ENCODE measurements around the gene PLGRKT.
"Not testable (repeated sequence)": the region's sequence is repeated elsewhere in the genome, so short reads cannot be mapped to it uniquely, and the experiment has no call there.

Gene PLGRKT

GRCh38 chr9:5437254-5438216, at the start of gene PLGRKT:
Gene PLGRKT (minus strand): TSS chr9:5437925. CDS start chr9:5431977, 5,948 bp downstream.
- peak; percentile 97 for DNase-seq (ENCODE audit: low spot score)

GRCh38 chr9:5486988-5487387, 49.3 kb upstream of the PLGRKT start:
- DNase-seq (ENCODE audit: low spot score), result no peak

GRCh38 chr9:5485378-5486085, 47.8 kb upstream of the PLGRKT start:
- no peak for DNase-seq (ENCODE audit: low spot score)

GRCh38 chr9:5483306-5483705, 45.6 kb upstream of the PLGRKT start:
- DNase-seq (ENCODE audit: low spot score), result no peak

- no peak for DNase-seq (ENCODE audit: low spot score)
Observed at GRCh38 chr9:5482194-5482593, 44.5 kb upstream of the PLGRKT start.

- no peak for DNase-seq (ENCODE audit: low spot score)
Observed at GRCh38 chr9:5481322-5482040, 43.8 kb upstream of the PLGRKT start.

- DNase-seq (ENCODE audit: low spot score), result no peak
Observed at GRCh38 chr9:5480919-5481318, 43.2 kb upstream of the PLGRKT start.

GRCh38 chr9:5479994-5480694, 42.4 kb upstream of the PLGRKT start:
- DNase-seq (ENCODE audit: low spot score), result no peak

GRCh38 chr9:5478206-5478605, 40.5 kb upstream of the PLGRKT start:
- DNase-seq (ENCODE audit: low spot score), result no peak

- not testable (repeated sequence) for DNase-seq (ENCODE audit: low spot score)
Observed at GRCh38 chr9:5475611-5476010, 37.9 kb upstream of the PLGRKT start.

GRCh38 chr9:5470816-5471215, 33.1 kb upstream of the PLGRKT start:
- no peak for DNase-seq (ENCODE audit: low spot score)

GRCh38 chr9:5470122-5470521, 32.4 kb upstream of the PLGRKT start:
- DNase-seq (ENCODE audit: low spot score), result no peak

GRCh38 chr9:5468850-5469249, 31.1 kb upstream of the PLGRKT start:
- DNase-seq (ENCODE audit: low spot score), result no peak

GRCh38 chr9:5466766-5467165, 29.0 kb upstream of the PLGRKT start:
- no peak for DNase-seq (ENCODE audit: low spot score)

GRCh38 chr9:5466005-5466404, 28.3 kb upstream of the PLGRKT start:
- DNase-seq (ENCODE audit: low spot score), result no peak

GRCh38 chr9:5464831-5465330, 27.2 kb upstream of the PLGRKT start:
- DNase-seq (ENCODE audit: low spot score), result not testable (repeated sequence)

GRCh38 chr9:5460157-5460556, 22.4 kb upstream of the PLGRKT start:
- DNase-seq (ENCODE audit: low spot score), result no peak

- no peak for DNase-seq (ENCODE audit: low spot score)
Observed at GRCh38 chr9:5459289-5459829, 21.6 kb upstream of the PLGRKT start.

- DNase-seq (ENCODE audit: low spot score), result no peak
Observed at GRCh38 chr9:5455181-5455580, 17.5 kb upstream of the PLGRKT start.

- DNase-seq (ENCODE audit: low spot score), result no peak
Observed at GRCh38 chr9:5453673-5454072, 15.9 kb upstream of the PLGRKT start.

GRCh38 chr9:5453004-5453403, 15.3 kb upstream of the PLGRKT start:
- no peak for DNase-seq (ENCODE audit: low spot score)

Measured in globus pallidus (tissue), 1 donor.